Panc1 (cell line): Measurements from ENCODE around the gene PRR14L. TPM values are rescaled to one million over a fixed set of nuclear protein-coding genes. Genes with fewer than 3 reads are reported as not detected.

Source experiments
- ATAC-seq: fragments of 200-7000 bp; cut with Tn5 transposase; 2 replicates; pipeline ENCODE4 v1.9.1; 2020; ENCODE audit warnings: mild to moderate bottlenecking, moderate library complexity
- BruUV-seq: library from RNA; stranded (reverse); fragments of 400-500 nt; replicated peaks from 2 replicates; lab custom pipeline; 2021; lab: Mats Ljungman, UMichigan
- CTCF ChIA-PET: fragments of 300-600 bp; sonication (Branson Sonifier 250); formaldehyde crosslinking; loops from one replicate; lab custom pipeline; 2022; ENCODE audit warnings: antibody characterized with exemption; lab: Charles Lee
- POLR2A ChIA-PET: fragments of 300-600 bp; sonication (Branson Sonifier 250); formaldehyde crosslinking; loops from one replicate; lab custom pipeline; 2022; ENCODE audit warnings: antibody characterized with exemption; lab: Charles Lee
- DNase-seq: peaks from one replicate; pipeline ENCODE4 v3.0.0-alpha.2; 2010; ENCODE audit warnings: low read depth, low spot score
- H3K27ac ChIP-seq: 2 replicates; pipeline ENCODE4 v1.5.1; 2011; ENCODE audit warnings: mild to moderate bottlenecking, low read length, inconsistent platforms
- H3K27me3 ChIP-seq: fragments of 200-500 bp; sonication (Bioruptor generic); 2 replicates; pipeline ENCODE4 v1.6.0; 2014; ENCODE audit warnings: low read length, inconsistent platforms; ENCODE audit not compliant: control insufficient read depth, insufficient read depth
- H3K36me3 ChIP-seq: fragments of 200-500 bp; sonication (Bioruptor generic); 2 replicates; pipeline ENCODE4 v1.5.1; 2014; ENCODE audit warnings: inconsistent platforms, mild to moderate bottlenecking, low read length, moderate library complexity; ENCODE audit not compliant: control insufficient read depth, insufficient read depth
- H3K4me1 ChIP-seq: 2 replicates; pipeline ENCODE4 v1.5.1; 2011; ENCODE audit warnings: inconsistent platforms, mild to moderate bottlenecking, low read length, moderate library complexity; ENCODE audit not compliant: control insufficient read depth, insufficient read depth
- H3K4me3 ChIP-seq, 2 experiments: 2 replicates each; pipeline ENCODE4 v1.5.1; 2011 to 2012; ENCODE audit warnings: low read depth in 2 of 2, low read length in 2 of 2, mild to moderate bottlenecking in 2 of 2, inconsistent platforms in 1 of 2, moderate library complexity in 1 of 2
- H3K9me3 ChIP-seq: fragments of 200-500 bp; sonication (Bioruptor generic); 2 replicates; pipeline ENCODE4 v1.5.1; 2014; ENCODE audit warnings: low read depth, mild to moderate bottlenecking, inconsistent platforms, low read length, moderate library complexity; ENCODE audit not compliant: control insufficient read depth, insufficient read depth
- POLR2AphosphoS5 ChIP-seq: IDR thresholded peaks from 2 replicates; pipeline ENCODE4 v1.6.1; 2012; ENCODE audit warnings: mild to moderate bottlenecking, low read depth, low read length, moderate library complexity
- SIN3A ChIP-seq: IDR thresholded peaks from 2 replicates; pipeline ENCODE4 v1.6.1; 2012; ENCODE audit warnings: low read depth, mild to moderate bottlenecking, low read length, moderate library complexity, borderline replicate concordance; ENCODE audit not compliant: insufficient read depth
- TCF7L2 ChIP-seq: IDR thresholded peaks from 2 replicates; pipeline ENCODE4 v1.6.1; 2011; ENCODE audit warnings: mild to moderate bottlenecking, low read depth, low read length, inconsistent platforms
- in situ Hi-C: cut with HindIII; loops from 2 replicates; pipeline ENCODE4 v1.10.0; 2016; ENCODE audit warnings: low sequenced_read_pairs, low pct_unique_long_range_greater_than_20kb
- intact Hi-C: fragments of 100-400 bp; cut with micrococcal nuclease; formaldehyde crosslinking; loops from one replicate; pipeline ENCODE4 v1.10.0; 2022; ENCODE audit not compliant: unreplicated experiment
- total RNA-seq: library from RNA; stranded (reverse); gene quantifications from one replicate; pipeline ENCODE4 v1.2.1, GENCODE V29; 2021; ENCODE audit not compliant: unreplicated experiment
- TF ChIP-seq, protein P1 (sequence below): fragments of 450-650 bp; IDR thresholded peaks from 2 replicates; pipeline ENCODE4 v1.5.1; 2017; ENCODE audit warnings: mild to moderate bottlenecking
- TF ChIP-seq, protein P2 (sequence below), 2 experiments: IDR thresholded peaks; 2 replicates each; pipeline ENCODE4 v1.6.1; 2011 to 2012; ENCODE audit warnings: low read depth in 2 of 2, control low read depth in 1 of 2, low read length in 1 of 2, mild to moderate bottlenecking in 1 of 2, moderate library complexity in 1 of 2; ENCODE audit not compliant: insufficient read depth in 1 of 2

Gene PRR14L
- total RNA-seq, 1 experiment from 2014 or later = 45.7 TPM

DNA sequence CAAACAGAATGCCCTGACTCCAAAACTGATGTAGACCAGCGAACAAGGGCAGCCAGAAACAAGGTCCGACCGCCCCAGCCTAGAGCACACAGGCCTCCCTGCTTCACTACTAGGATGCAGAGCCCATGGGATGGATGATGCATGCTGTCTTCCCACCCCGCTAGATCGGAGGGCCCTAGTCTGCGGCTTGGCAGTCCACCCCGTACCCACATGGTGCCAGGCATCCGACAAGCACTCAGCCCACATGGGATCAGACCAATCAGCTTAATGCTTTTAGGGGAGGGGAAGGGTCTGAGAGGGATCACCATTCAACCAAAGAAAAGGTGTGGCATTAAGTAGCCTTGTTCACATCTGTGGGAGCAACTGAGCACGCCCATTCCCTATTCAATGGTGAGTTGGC, 118.5 kb downstream of the PRR14L start:
- no TSS peak for BruUV-seq
- ATAC-seq (no peak), DNase-seq (no peak)
- TF ChIP-seq, protein P1, sequence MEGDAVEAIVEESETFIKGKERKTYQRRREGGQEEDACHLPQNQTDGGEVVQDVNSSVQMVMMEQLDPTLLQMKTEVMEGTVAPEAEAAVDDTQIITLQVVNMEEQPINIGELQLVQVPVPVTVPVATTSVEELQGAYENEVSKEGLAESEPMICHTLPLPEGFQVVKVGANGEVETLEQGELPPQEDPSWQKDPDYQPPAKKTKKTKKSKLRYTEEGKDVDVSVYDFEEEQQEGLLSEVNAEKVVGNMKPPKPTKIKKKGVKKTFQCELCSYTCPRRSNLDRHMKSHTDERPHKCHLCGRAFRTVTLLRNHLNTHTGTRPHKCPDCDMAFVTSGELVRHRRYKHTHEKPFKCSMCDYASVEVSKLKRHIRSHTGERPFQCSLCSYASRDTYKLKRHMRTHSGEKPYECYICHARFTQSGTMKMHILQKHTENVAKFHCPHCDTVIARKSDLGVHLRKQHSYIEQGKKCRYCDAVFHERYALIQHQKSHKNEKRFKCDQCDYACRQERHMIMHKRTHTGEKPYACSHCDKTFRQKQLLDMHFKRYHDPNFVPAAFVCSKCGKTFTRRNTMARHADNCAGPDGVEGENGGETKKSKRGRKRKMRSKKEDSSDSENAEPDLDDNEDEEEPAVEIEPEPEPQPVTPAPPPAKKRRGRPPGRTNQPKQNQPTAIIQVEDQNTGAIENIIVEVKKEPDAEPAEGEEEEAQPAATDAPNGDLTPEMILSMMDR = no peak
- TF ChIP-seq TCF7L2 (no peak), SIN3A (no peak), POLR2AphosphoS5 (no peak)
- TF ChIP-seq, protein P2, sequence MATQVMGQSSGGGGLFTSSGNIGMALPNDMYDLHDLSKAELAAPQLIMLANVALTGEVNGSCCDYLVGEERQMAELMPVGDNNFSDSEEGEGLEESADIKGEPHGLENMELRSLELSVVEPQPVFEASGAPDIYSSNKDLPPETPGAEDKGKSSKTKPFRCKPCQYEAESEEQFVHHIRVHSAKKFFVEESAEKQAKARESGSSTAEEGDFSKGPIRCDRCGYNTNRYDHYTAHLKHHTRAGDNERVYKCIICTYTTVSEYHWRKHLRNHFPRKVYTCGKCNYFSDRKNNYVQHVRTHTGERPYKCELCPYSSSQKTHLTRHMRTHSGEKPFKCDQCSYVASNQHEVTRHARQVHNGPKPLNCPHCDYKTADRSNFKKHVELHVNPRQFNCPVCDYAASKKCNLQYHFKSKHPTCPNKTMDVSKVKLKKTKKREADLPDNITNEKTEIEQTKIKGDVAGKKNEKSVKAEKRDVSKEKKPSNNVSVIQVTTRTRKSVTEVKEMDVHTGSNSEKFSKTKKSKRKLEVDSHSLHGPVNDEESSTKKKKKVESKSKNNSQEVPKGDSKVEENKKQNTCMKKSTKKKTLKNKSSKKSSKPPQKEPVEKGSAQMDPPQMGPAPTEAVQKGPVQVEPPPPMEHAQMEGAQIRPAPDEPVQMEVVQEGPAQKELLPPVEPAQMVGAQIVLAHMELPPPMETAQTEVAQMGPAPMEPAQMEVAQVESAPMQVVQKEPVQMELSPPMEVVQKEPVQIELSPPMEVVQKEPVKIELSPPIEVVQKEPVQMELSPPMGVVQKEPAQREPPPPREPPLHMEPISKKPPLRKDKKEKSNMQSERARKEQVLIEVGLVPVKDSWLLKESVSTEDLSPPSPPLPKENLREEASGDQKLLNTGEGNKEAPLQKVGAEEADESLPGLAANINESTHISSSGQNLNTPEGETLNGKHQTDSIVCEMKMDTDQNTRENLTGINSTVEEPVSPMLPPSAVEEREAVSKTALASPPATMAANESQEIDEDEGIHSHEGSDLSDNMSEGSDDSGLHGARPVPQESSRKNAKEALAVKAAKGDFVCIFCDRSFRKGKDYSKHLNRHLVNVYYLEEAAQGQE (IDR thresholded peaks at IDR 0.05; ENCODE audit: insufficient read depth in 1 of 2, low read depth in 2 of 2, low read length in 1 of 2) = no peak
- Histone ChIP-seq H3K4me1 (peaks cover 10% of the 10 kb centered on the region), H3K4me3 (peak overlapping the region in 1 of 2 experiments; percentile 67; a peak in 2 of 4 replicates), H3K27ac (no peak overlapping the region; the same call in 1 of the 2 replicates), H3K36me3 (no peaks in the 10 kb centered on the region), H3K27me3 (no peaks in the 10 kb centered on the region), H3K9me3 (no peaks in the 10 kb centered on the region)
- intact Hi-C loops (loop anchor here (10.0 kb wide), 1 partner anchor 67 kb away; no protein-coding TSS in a partner anchor), in situ Hi-C loops (no loop called here)
- POLR2A ChIA-PET = no interaction called here
- CTCF ChIA-PET = no interaction called here

Other genes starting within 250 kb of the PRR14L start
- 33.8 TPM for gene PISD, start 87.9 kb downstream of the PRR14L start, total RNA-seq
- 20.2 TPM for gene DEPDC5, start 3.9 kb upstream of the PRR14L start, total RNA-seq
- 138 TPM for gene YWHAH, start 194.4 kb upstream of the PRR14L start, total RNA-seq